ENCODE measurements around the gene SLC16A4.

Gene SLC16A4

DNA sequence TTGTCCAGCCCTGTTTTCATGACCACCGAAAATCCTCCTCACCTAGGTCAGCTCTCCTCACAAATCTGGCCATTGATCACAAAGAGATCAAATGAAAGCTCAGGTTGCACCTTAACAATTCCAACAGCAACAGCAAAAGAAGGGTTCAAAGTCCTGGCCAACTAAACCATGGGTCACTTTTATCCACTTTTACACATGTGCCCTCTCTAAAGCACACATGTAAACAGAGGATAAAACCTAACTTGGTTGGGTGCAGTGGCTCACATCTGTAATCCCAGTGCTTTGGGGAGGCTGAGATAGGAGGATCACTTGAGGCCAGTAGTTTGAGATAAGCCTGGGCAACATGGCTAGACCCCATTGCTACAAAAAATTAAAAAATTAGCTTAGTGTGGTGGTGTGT lies 55.6 kb downstream of the SLC16A4 start:
- in situ Hi-C loops (cut with MboI; ENCODE audit: low sequenced_read_pairs): no loop called here

GRCh38 chr1:110328700-110329099 lies 62.1 kb downstream of the SLC16A4 start:
- in situ Hi-C loops (cut with MboI; ENCODE audit: low sequenced_read_pairs): no loop called here

GRCh38 chr1:110328274-110328673 lies 62.6 kb downstream of the SLC16A4 start:
- in situ Hi-C loops (cut with MboI; ENCODE audit: low sequenced_read_pairs): no loop called here

GRCh38 chr1:110326826-110327225 lies 64.0 kb downstream of the SLC16A4 start:
- in situ Hi-C loops (cut with MboI; ENCODE audit: low sequenced_read_pairs): no loop called here

DNA sequence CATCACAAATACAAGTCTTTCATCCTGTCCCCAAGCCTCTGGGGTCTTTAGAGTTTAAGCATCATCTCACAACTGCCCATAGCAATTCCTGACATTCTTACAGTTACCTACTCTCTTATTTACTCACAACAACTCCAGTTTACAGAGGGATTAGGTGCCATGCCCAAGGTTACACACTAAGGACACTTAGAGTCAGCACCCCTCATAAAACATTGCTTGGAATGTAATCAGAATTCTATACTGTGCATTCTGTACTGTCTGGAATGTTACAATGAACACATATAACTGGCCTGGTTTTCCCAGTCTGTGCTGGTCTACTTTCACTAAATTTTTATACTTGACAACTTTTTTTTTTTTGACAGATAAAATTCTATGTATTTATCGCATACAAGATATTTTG lies 66.2 kb downstream of the SLC16A4 start:
- in situ Hi-C loops (cut with MboI; ENCODE audit: low sequenced_read_pairs): loop anchor here (25.0 kb wide), 1 partner anchor 112 kb away; the partner anchor contains the start of gene KCNC4

GRCh38 chr1:110321846-110322245 lies 69.0 kb downstream of the SLC16A4 start:
- in situ Hi-C loops (cut with MboI; ENCODE audit: low sequenced_read_pairs): loop anchor here (25.0 kb wide), 1 partner anchor 110 kb away; the partner anchor contains the start of gene KCNC4

DNA sequence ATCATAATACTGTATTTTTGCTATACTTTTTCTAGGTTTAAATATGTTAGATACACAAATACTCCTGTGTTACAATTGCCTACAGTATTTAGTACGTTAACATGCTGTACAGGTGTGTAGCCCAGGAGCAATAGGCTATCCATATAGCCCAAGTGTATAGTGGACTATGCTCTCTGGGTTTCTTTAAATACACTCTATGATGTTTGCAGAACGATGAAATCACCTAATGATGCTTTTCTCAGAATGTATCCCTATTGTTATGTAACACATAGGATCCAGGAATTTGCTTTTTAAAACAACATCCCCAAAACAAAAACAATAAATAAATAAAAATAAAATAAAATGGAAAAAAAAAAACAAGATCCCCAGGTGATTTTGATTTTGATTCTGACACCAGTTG lies 69.8 kb downstream of the SLC16A4 start:
- in situ Hi-C loops (cut with MboI; ENCODE audit: low sequenced_read_pairs): loop anchor here (25.0 kb wide), 1 partner anchor 109 kb away; the partner anchor contains the start of gene KCNC4

- in situ Hi-C loops (cut with MboI; ENCODE audit: low sequenced_read_pairs): loop anchor here (25.0 kb wide), 1 partner anchor 108 kb away; the partner anchor contains the start of gene KCNC4
Observed at GRCh38 chr1:110320168-110320518, 70.7 kb downstream of the SLC16A4 start.

GRCh38 chr1:110319332-110320167 lies 71.3 kb downstream of the SLC16A4 start:
- in situ Hi-C loops (cut with MboI; ENCODE audit: low sequenced_read_pairs): loop anchor here (25.0 kb wide), 1 partner anchor 107 kb away; the partner anchor contains the start of gene KCNC4

- in situ Hi-C loops (cut with MboI; ENCODE audit: low sequenced_read_pairs): loop anchor here (25.0 kb wide), 1 partner anchor 106 kb away; the partner anchor contains the start of gene KCNC4
Observed at GRCh38 chr1:110318046-110318445, 72.8 kb downstream of the SLC16A4 start.

DNA sequence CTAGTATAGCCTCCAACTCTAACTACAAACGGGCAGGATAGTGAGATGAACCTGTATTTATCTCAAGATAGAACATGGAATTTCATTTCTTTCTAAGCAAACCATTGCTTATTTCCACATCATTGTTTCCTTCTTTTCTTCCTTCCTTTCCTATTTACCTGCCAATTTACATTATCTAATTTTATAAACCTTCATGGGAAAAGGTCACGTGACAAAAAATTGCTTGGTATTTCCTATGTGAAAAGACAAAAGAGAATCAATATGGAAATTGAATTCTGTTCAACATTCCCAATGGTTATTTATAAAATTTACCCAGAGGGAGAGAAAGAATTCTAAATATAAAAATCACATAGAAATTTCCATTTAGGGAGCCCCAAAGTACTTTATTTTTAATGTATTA lies 74.1 kb downstream of the SLC16A4 start:
- in situ Hi-C loops (cut with MboI; ENCODE audit: low sequenced_read_pairs): loop anchor here (25.0 kb wide), 1 partner anchor 104 kb away; the partner anchor contains the start of gene KCNC4

Measured in hTERT RPE-1 (cell line).